DOHH2 (cell line): Measurements from ENCODE around the gene GIT1.

Source experiments
- H3F3A ChIP-seq: fragments of 200-600 bp; sonication (generic), shearing (Covaris generic); 2 replicates; pipeline ENCODE4 v1.6.0; 2016; ENCODE audit warnings: antibody characterized with exemption, mild to moderate bottlenecking; ENCODE audit not compliant: control insufficient read depth, insufficient read depth
- H3K27ac ChIP-seq: fragments of 200-600 bp; sonication (generic); 2 replicates; pipeline ENCODE4 v1.5.1; 2014; ENCODE audit warnings: low read depth, mild to moderate bottlenecking, low read length, moderate library complexity
- H3K27me3 ChIP-seq: fragments of 200-600 bp; sonication (generic); 2 replicates; pipeline ENCODE4 v1.6.1; 2014; ENCODE audit warnings: mild to moderate bottlenecking, low read length, mixed read lengths; ENCODE audit not compliant: control insufficient read depth
- H3K36me3 ChIP-seq: fragments of 200-600 bp; sonication (generic); 2 replicates; pipeline ENCODE4 v1.6.1; 2014; ENCODE audit warnings: mild to moderate bottlenecking, low read length, moderate library complexity, mixed read lengths; ENCODE audit not compliant: control insufficient read depth
- H3K4me1 ChIP-seq: fragments of 200-600 bp; sonication (generic); 2 replicates; pipeline ENCODE4 v1.6.1; 2014; ENCODE audit warnings: mild to moderate bottlenecking, low read length, mixed read lengths; ENCODE audit not compliant: control insufficient read depth
- H3K4me2 ChIP-seq: fragments of 200-600 bp; sonication (generic); 2 replicates; pipeline ENCODE4 v1.6.0; 2014; ENCODE audit warnings: mild to moderate bottlenecking, low read length, moderate library complexity
- H3K4me3 ChIP-seq: fragments of 200-600 bp; sonication (generic); 2 replicates; pipeline ENCODE4 v1.5.1; 2014; ENCODE audit warnings: mild to moderate bottlenecking, low read length, mixed read lengths
- H3K79me2 ChIP-seq: fragments of 200-600 bp; sonication (generic); 2 replicates; pipeline ENCODE4 v1.6.1; 2014; ENCODE audit warnings: mild to moderate bottlenecking, low read length, mixed read lengths; ENCODE audit not compliant: control insufficient read depth
- H3K9me2 ChIP-seq: fragments of 200-600 bp; sonication (generic); replicated peaks from 2 replicates; pipeline ENCODE4 v1.6.1; 2014; ENCODE audit warnings: mild to moderate bottlenecking, low read length, mixed read lengths; ENCODE audit not compliant: control insufficient read depth
- H3K9me3 ChIP-seq: fragments of 200-600 bp; sonication (generic); 2 replicates; pipeline ENCODE4 v1.6.1; 2014; ENCODE audit warnings: antibody characterized with exemption, low read length, mixed read lengths; ENCODE audit not compliant: control insufficient read depth, insufficient read depth
- H4K20me1 ChIP-seq: fragments of 200-600 bp; sonication (generic); 2 replicates; pipeline ENCODE4 v1.6.0; 2014; ENCODE audit warnings: low read depth, mild to moderate bottlenecking, antibody characterized with exemption, low read length, moderate library complexity; ENCODE audit not compliant: control insufficient read depth, insufficient read depth
- CTCF ChIP-seq: fragments of 200-600 bp; sonication (generic); IDR thresholded peaks from one replicate; pipeline ENCODE4 v1.5.1; 2014; ENCODE audit warnings: antibody characterized with exemption, mild to moderate bottlenecking, low read depth, low read length; ENCODE audit not compliant: poor library complexity, severe bottlenecking
- EZH2phosphoT487 ChIP-seq: fragments of 200-600 bp; sonication (generic); IDR thresholded peaks from 2 replicates; pipeline ENCODE4 v1.6.1; 2017; ENCODE audit warnings: borderline replicate concordance, mild to moderate bottlenecking, antibody characterized with exemption, low read length, moderate library complexity, mixed read lengths

Gene GIT1

GRCh38 chr17:29573871-29574731 is 15.3 kb downstream of the GIT1 start:
- Histone ChIP-seq H3F3A (peaks cover 3% of the 10 kb centered on the region), H3K4me2 (no peak overlapping the region), H3K27ac (no peak overlapping the region), H3K9me3 (no peaks in the 10 kb centered on the region), H3K4me1 (peaks cover 20% of the 10 kb centered on the region), H3K4me3 (no peak overlapping the region), H3K36me3 (peaks cover 73% of the 10 kb centered on the region), H3K9me2 (no peaks in the 10 kb centered on the region), H3K27me3 (no peaks in the 10 kb centered on the region), H3K79me2 (peaks cover 3% of the 10 kb centered on the region; the same call in 1 of the 2 replicates), H4K20me1 (no peaks in the 10 kb centered on the region)
- no peak for TF ChIP-seq CTCF
- no peak for TF ChIP-seq EZH2phosphoT487

DNA sequence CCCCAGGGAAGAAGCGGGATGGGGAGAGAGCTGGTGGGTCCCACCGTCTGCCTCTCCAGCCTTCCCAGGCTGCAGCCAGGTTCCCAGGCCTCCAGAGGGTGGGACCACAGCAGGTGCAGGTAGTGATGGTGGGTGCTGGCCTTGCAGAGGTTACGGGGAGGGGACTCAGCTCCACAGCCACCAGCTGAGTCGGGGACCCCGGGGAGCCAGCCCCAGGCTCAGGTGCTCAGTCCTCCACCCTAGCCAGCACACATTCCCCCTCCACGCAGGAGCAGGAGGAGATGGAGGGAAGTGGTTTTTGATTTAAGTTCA is 15.9 kb downstream of the GIT1 start:
- peaks cover 3% of the 10 kb centered on the region for H3F3A ChIP-seq
- H3K27me3 ChIP-seq, result no peaks in the 10 kb centered on the region
- TF ChIP-seq EZH2phosphoT487, result no peak
- TF ChIP-seq CTCF, result no peak
- peaks cover 22% of the 10 kb centered on the region for H3K4me1 ChIP-seq
- peaks cover 70% of the 10 kb centered on the region for H3K36me3 ChIP-seq
- no peak overlapping the region for H3K4me3 ChIP-seq
- peaks cover 4% of the 10 kb centered on the region; the same call in 1 of the 2 replicates for H3K79me2 ChIP-seq
- no peaks in the 10 kb centered on the region for H3K9me2 ChIP-seq
- H3K9me3 ChIP-seq, result no peaks in the 10 kb centered on the region
- no peak overlapping the region for H3K27ac ChIP-seq
- no peak overlapping the region for H3K4me2 ChIP-seq
- H4K20me1 ChIP-seq, result no peaks in the 10 kb centered on the region

GRCh38 chr17:29572691-29573557 is 16.5 kb downstream of the GIT1 start:
- Histone ChIP-seq H3K9me2 (no peaks in the 10 kb centered on the region), H3K9me3 (no peaks in the 10 kb centered on the region), H3K27me3 (no peaks in the 10 kb centered on the region), H3F3A (peaks cover 6% of the 10 kb centered on the region), H3K36me3 (peaks cover 64% of the 10 kb centered on the region), H3K79me2 (peaks cover 4% of the 10 kb centered on the region; the same call in 1 of the 2 replicates), H3K4me1 (peaks cover 22% of the 10 kb centered on the region), H3K4me2 (peak overlapping the region; percentile 41), H3K27ac (no peak overlapping the region), H3K4me3 (no peak overlapping the region), H4K20me1 (no peaks in the 10 kb centered on the region)
- TF ChIP-seq EZH2phosphoT487, result no peak
- TF ChIP-seq CTCF, result peak; percentile 55
